GM21786 (cell line): ENCODE results near the gene WWOX.
A peak's percentile ranks its signal among the peaks of the same experiment; 100 is the strongest.

ENCODE experiments used
- ATAC-seq: cut with Tn5 transposase; IDR thresholded peaks from one replicate; pipeline ENCODE4 v1.9.1; 2021; ENCODE audit not compliant: unreplicated experiment

Gene WWOX

GRCh38 chr16:78955206-78955605 lies 855.8 kb downstream of the WWOX start:
- ATAC-seq = no peak

- no peak for ATAC-seq
Observed at GRCh38 chr16:78956859-78957258, 857.4 kb downstream of the WWOX start.

DNA sequence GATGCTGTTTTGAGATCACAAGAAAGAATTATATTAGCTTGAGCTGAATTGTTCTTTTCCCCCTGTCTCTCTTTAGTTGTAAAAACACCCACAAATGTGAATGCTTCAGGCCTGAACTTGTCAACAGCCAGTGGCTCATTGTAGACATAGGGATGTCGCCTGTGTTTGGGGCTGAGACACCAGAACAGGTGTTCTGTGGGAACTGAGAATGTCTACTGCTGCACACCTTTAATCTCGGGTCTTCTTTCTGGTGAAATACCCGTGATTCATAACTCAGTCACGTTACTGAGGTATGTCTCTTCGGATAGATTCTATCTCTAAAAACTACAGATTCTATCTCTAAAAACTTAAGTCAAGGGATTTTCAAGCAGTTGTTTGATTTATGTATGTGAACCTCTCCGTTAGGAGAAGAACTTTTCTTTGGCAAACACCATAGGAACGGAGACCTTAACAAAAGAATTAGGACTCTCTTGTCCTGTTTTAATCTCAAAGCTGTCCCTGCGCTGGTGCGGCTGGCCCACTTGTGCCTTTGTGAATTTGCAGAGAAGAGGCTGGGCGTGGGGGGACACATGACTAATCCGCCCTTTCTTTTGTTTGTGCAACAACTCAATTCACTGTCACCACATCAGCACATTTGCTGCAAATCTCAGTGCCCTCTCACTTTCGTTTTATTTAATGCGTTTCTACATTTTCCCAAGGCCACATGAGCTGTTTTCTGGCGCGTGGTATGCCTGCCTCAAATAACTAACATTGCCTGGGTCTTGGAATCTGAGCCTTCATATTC lies 858.1 kb downstream of the WWOX start:
- ATAC-seq = no peak

GRCh38 chr16:78961464-78961863 lies 862.0 kb downstream of the WWOX start:
- peak; percentile 50 for ATAC-seq

DNA sequence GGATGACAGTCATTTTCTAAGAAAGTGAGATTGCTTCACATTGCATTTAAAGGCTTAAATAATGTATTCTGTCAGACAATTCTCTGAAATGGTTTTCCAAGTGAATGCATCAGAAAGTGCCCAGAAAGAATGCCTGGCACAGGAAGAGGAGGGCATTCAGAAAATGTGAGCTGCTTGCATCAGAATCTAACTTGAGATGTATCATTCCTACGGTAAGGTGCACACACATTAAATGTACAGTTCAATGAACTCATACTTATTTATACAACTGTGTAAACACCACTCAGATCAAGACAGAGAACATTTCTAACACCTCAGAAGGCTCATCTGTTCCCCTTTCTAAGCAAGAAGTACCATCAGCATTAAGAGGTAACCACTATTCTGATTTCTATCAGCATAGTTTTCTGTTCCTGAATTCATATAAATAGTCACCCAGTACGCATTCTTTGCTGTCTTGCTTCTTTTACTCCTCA lies 863.0 kb downstream of the WWOX start:
- ATAC-seq = peak; percentile 93

- ATAC-seq = no peak
Observed at GRCh38 chr16:78967948-78968347, 868.5 kb downstream of the WWOX start.

DNA sequence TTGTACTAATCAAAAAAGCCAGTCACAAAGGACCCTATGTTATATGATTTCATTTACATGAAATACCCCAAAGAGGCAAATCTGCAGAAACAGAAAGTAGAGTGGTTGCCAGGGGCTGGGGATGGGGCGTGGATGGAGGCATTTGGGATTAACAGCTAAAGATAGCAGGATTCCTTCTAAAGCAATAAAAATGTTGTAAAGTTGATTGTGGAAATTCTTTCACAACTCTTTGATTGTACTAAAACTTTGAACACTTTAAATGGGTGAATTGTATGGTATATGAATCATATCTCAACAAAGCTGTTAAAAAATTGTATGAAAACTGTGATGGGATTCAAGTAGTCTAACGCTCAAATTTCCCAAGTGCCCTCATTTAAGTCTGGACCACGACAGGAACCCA lies 870.3 kb downstream of the WWOX start:
- no peak for ATAC-seq

- ATAC-seq = no peak
Observed at GRCh38 chr16:78970650-78971049, 871.2 kb downstream of the WWOX start.

- ATAC-seq = no peak
Observed at GRCh38 chr16:78972006-78972405, 872.6 kb downstream of the WWOX start.

DNA sequence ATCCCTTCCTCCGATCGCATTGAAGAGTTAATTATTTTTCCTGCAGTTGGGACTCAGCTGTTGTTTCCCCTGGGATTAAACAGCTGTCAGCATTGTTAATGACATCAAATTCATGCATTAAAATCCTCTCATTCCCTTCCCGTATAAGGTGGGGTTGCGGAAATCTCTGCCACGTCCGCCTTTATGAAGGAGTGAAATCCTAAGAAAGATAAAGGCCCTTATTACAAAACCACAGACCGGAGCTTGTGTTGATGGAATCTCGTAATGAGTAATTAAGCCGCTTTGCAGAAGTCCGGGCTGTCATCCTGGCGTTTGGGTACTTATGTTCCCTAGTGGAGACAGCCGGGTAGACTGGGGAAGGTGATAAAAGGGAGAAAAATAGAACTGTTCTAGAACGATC lies 873.5 kb downstream of the WWOX start:
- no peak for ATAC-seq

DNA sequence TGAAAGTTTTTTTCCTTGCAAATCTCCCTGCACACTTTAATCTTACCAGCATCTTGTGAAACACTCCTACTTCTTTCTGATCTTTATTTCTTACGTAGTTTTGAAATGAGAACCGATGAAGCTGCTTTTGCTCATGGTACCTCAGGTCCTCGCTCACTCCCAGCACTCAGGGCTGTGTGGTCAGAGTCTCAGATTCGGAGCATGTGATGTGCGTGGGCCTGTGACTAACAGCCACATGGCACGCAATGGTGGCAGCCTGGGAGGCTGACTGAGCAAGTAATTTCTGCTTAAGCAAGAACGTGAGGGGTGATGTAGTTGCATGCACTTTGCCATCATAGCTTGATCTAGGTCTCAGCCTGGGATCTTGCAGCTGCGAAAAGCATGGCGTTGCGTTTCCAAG lies 876.8 kb downstream of the WWOX start:
- ATAC-seq = no peak

- ATAC-seq = no peak
Observed at GRCh38 chr16:78980825-78981224, 881.4 kb downstream of the WWOX start.

DNA sequence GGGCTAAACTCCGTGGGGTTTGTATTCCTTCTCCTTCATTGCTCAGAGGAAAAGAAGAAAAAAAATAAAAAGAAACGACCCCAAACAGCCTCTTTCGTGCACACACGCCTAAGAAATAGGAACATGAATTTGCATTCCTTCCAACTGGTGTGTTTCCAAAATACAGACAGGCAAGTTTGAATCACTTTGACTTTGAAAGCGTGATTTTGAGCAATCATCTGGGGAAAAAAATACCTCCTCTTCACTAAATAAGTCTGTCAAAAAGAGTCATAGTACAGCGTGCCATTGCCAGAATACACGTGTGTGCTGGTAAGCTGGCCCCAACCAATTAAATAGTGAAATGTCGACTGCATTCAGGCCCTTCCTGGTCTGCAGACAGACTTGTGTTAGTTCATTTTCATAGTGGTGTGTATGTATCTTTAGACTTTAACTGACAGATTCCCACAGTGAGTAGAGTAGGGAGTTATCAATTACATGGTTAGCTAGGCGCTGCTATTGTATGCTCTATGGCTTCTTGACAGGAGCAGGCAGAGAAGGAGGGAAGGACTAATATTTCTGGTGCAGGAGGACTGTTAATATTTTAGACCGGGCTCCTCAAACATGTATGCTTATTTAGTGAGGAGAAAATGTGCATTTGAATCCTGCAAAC lies 882.8 kb downstream of the WWOX start:
- no peak for ATAC-seq

DNA sequence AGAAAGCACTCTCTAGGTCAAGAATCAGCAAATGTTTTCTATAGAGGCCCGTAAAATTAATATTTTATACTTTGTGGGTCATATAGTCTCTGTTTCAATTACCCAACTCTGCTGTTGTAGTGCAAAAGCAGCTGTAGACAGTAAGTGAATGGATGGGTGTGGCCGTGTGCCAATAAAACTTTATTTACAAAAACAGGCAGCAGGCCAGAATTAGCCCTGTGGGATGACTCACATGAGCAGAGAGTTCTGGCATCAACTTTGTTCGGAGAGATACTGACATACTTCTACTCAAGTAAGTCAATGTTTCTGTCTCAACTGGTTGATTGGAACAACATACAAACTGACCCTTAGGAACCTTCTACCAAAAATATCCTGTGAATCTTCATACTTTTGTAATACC lies 884.9 kb downstream of the WWOX start:
- ATAC-seq = no peak

DNA sequence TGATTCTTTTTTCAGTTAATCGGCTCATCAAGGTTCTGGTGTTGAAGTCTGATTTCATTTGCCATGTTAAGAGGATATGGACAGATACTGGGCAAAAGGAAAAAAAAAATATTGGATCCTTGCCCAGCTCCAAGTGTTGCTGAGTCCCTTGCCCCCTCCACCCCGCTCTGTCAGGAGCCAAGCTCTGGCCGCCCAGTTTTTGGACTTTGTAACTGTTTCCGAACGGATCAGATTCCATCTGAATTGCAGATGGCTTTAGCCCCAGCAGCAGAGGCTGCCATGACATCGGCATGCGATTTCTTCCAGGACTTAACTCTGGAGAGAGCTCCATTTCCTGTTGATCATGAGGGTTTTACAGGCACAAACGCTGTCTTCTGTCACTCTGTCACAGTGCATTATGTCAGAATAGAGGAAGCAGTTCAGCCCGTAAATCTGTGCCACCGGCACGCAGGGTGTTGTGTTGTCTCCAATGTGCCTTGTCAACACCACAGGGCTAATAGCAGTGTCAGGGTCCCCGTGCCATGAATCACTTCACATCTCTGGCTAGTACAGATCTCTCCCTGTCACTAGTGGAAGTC lies 885.5 kb downstream of the WWOX start:
- no peak for ATAC-seq

GRCh38 chr16:78985716-78986605 lies 886.5 kb downstream of the WWOX start:
- no peak for ATAC-seq

GRCh38 chr16:78987666-78988065 lies 888.2 kb downstream of the WWOX start:
- no peak for ATAC-seq

GRCh38 chr16:78988361-78988969 lies 889.0 kb downstream of the WWOX start:
- no peak for ATAC-seq

GRCh38 chr16:78990309-78990701 lies 890.9 kb downstream of the WWOX start:
- no peak for ATAC-seq

- no peak for ATAC-seq
Observed at GRCh38 chr16:78992001-78992400, 892.5 kb downstream of the WWOX start.

- ATAC-seq = no peak
Observed at GRCh38 chr16:78993346-78993745, 893.9 kb downstream of the WWOX start.
